Measurements from ENCODE around the gene UGT2A1. TPM values are rescaled to one million over a fixed set of nuclear protein-coding genes. Genes with fewer than 3 reads are reported as not detected.

UGT2A1 gene
- total and polyA plus RNA-seq, 2 of the 4 experiments (the other 2 are of a cell fraction) = not detected

DNA sequence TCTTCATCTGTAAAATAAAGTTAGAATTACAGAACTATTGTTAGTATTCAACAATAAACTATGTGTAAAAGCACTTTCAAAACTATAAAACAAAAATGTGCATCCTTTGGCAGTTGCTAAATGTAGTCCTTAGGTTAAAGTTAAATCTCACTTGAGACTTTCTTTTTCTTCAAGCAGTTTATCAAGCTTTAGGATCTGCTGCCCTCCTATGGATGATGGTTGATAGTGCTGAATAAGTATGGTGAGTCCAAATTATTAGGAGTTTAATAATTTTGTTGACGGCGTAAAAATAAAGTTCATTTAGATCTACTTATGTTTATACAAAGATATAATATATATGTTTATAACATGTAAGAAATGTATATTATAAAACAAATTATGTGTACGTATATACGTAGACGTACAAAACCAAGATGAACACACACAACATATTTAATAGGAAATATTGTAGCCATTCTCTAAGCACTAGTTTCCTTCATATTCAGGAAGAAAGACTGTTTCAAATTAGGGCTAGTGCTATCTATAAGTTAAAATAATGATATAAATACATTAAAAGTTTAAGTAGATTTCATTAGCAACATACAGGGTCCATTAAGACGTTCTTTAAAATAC, 35.9 kb downstream of the UGT2A1 start:
- no peak overlapping the region for H2BK120ac ChIP-seq (ENCODE audit: low read depth, low read length)
- no peaks in the 10 kb centered on the region for H3K79me1 ChIP-seq (ENCODE audit: low read depth in 1 of 2, low read length in 2 of 2)
- no CpG with 5 or more reads among the region's 6 CpGs for WGBS, 2 experiments (ENCODE audit: extremely low coverage in 2 of 2, insufficient read length in 1 of 2)
- no peak overlapping the region for H4K5ac ChIP-seq (ENCODE audit: low read depth, low read length)
- no peak overlapping the region for H3K14ac ChIP-seq (replicated peaks; ENCODE audit: low read depth, low read length)
- no peak overlapping the region for H3K4ac ChIP-seq (ENCODE audit: low read depth, low read length)
- no peak overlapping the region for H2AFZ ChIP-seq (replicated peaks; ENCODE audit: low read length, poor library complexity)
- CTCF ChIA-PET = no interaction called here
- H3K56ac ChIP-seq (ENCODE audit: extremely low read depth, insufficient read depth, low read length) = no peak overlapping the region
- H2AK9ac ChIP-seq (replicated peaks; ENCODE audit: low read depth, low read length, poor library complexity) = no peak overlapping the region
- no peaks in the 10 kb centered on the region for H3K27me3 ChIP-seq (ENCODE audit: control insufficient read depth, insufficient read depth, low read length)
- POLR2A ChIA-PET (ENCODE audit: unreplicated experiment) = no interaction called here
- H2BK5ac ChIP-seq (ENCODE audit: low read depth, low read length, poor library complexity, severe bottlenecking) = no peak overlapping the region
- H4K20me1 ChIP-seq (ENCODE audit: insufficient read depth, low read length) = no peaks in the 10 kb centered on the region
- H4K91ac ChIP-seq (ENCODE audit: insufficient read depth, low read depth, low read length) = no peak overlapping the region
- dilution Hi-C loops (cut with HindIII; ENCODE audit: low sequenced_read_pairs, unreplicated experiment) (no loop called here), in situ Hi-C loops (cut with MboI; ENCODE audit: low sequenced_read_pairs) (loop anchor here (25.0 kb wide), 1 partner anchor 1330 kb away; no protein-coding TSS in a partner anchor), intact Hi-C loops (cut with micrococcal nuclease) (loop anchor here (10.0 kb wide), 1 partner anchor 1122 kb away; no protein-coding TSS in a partner anchor)
- H3K27ac ChIP-seq (ENCODE audit: insufficient read depth, low read length) = no peak overlapping the region
- H3K4me3 ChIP-seq (ENCODE audit: insufficient read depth, low read depth, low read length) = no peak overlapping the region
- no peaks in the 10 kb centered on the region for H3K9me3 ChIP-seq (ENCODE audit: control insufficient read depth, insufficient read depth, low read length)
- no TSS peak for BruUV-seq (replicated peaks)
- no peaks in the 10 kb centered on the region for H3K36me3 ChIP-seq (ENCODE audit: control insufficient read depth, insufficient read depth, low read length)
- H3K23ac ChIP-seq (ENCODE audit: low read depth, low read length) = no peak overlapping the region
- no peak overlapping the region for H2BK15ac ChIP-seq (ENCODE audit: low read depth, low read length)
- H3K9ac ChIP-seq (ENCODE audit: low read depth, low read length) = no peak overlapping the region
- no peak overlapping the region for H2BK20ac ChIP-seq (ENCODE audit: low read depth, low read length)
- H3K9me1 ChIP-seq (ENCODE audit: insufficient read depth, low read length) = no peaks in the 10 kb centered on the region
- TF ChIP-seq, protein P1, sequence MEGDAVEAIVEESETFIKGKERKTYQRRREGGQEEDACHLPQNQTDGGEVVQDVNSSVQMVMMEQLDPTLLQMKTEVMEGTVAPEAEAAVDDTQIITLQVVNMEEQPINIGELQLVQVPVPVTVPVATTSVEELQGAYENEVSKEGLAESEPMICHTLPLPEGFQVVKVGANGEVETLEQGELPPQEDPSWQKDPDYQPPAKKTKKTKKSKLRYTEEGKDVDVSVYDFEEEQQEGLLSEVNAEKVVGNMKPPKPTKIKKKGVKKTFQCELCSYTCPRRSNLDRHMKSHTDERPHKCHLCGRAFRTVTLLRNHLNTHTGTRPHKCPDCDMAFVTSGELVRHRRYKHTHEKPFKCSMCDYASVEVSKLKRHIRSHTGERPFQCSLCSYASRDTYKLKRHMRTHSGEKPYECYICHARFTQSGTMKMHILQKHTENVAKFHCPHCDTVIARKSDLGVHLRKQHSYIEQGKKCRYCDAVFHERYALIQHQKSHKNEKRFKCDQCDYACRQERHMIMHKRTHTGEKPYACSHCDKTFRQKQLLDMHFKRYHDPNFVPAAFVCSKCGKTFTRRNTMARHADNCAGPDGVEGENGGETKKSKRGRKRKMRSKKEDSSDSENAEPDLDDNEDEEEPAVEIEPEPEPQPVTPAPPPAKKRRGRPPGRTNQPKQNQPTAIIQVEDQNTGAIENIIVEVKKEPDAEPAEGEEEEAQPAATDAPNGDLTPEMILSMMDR (conservative IDR thresholded peaks at IDR 0.05; ENCODE audit: low read depth, low read length) = peak; percentile 43
- TF ChIP-seq MAFK (IDR thresholded peaks at IDR 0.05; ENCODE audit: low read depth, low read length) (no peak), RAD21 (IDR thresholded peaks at IDR 0.05; ENCODE audit: low read length) (peak; percentile 50)
- DNase-seq (peak; percentile 12), ATAC-seq (ENCODE audit: low read depth) (no peak)
- H2AK5ac ChIP-seq (ENCODE audit: low read depth, low read length) = no peak overlapping the region
- H3K18ac ChIP-seq (ENCODE audit: low read depth, low read length) = no peak overlapping the region
- H4K8ac ChIP-seq (ENCODE audit: low read depth in 2 of 2, low read length in 2 of 2) = no peak overlapping the region
- H3K4me1 ChIP-seq (ENCODE audit: control insufficient read depth, insufficient read depth, low read length) = no peaks in the 10 kb centered on the region
- H3K4me2 ChIP-seq (ENCODE audit: low read depth, low read length) = no peak overlapping the region
